ENCODE data around the gene ZNF580.

Gene ZNF580

DNA sequence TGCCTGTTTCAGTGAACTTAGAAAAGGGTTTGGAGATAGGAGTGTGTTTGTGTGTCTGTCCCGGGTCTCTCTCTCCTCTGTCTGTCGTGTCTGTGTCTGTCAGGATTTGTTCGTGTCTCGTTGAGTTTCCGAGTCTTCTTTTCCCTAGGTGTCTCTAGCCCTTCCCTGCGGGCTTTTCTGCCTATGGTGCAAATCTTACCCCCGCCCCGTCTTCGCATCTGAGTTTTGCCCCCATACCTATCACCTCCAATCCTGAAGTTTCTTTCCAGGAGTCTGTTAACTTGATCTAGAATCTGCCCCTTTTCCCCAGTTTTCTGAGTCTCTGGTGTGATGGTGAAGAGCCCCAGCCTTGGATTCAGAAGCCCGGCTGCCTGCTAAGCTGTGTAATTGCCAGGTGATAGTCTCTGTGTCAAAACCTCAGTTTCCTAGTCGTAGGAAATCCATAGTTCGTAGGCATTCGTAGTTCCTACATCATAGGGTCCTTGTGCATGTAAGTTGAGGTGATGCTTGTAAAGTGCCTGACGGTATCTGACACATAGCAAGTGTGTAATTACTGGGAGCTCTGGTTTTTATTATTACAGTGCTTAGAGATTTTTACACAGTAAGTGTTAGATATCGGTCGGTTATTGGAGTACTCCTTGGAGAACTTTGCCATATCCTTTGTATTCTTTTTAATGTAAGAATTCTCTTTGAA lies 35.0 kb downstream of the ZNF580 start:
- Histone ChIP-seq H3K9me3 (ENCODE audit: insufficient read depth, low read depth, low read length) (no peaks in the 10 kb centered on the region), H3K79me2 (ENCODE audit: insufficient read depth, low read length) (peaks cover 74% of the 10 kb centered on the region), H3K4me1 (ENCODE audit: insufficient read depth, low read length, poor library complexity, severe bottlenecking) (peaks cover 4% of the 10 kb centered on the region), H2AFZ (ENCODE audit: low read length) (no peak overlapping the region), H4K20me1 (ENCODE audit: insufficient read depth, low read length, poor library complexity, severe bottlenecking) (peaks cover 71% of the 10 kb centered on the region), H3K4me3 (ENCODE audit: low read length, poor library complexity, severe bottlenecking) (peak overlapping the region; percentile 76), H3K4me2 (ENCODE audit: low read depth, low read length, poor library complexity, severe bottlenecking) (peak overlapping the region; percentile 74), H3K36me3 (ENCODE audit: insufficient read depth, low read length) (peaks cover 86% of the 10 kb centered on the region), H3K9me2 (replicated peaks; ENCODE audit: low read depth, low read length) (no peaks in the 10 kb centered on the region), H3K9ac (ENCODE audit: low read depth, low read length, poor library complexity, severe bottlenecking) (peak overlapping the region; percentile 80), H3K27me3 (ENCODE audit: insufficient read depth, low read length, poor library complexity, severe bottlenecking) (no peaks in the 10 kb centered on the region), H3F3A (ENCODE audit: low read depth) (peaks cover 5% of the 10 kb centered on the region; the same call in 1 of the 2 replicates)
- no peak for TF ChIP-seq EZH2phosphoT487 (IDR thresholded peaks at IDR 0.05; ENCODE audit: borderline replicate concordance)
- TF ChIP-seq, protein P1, sequence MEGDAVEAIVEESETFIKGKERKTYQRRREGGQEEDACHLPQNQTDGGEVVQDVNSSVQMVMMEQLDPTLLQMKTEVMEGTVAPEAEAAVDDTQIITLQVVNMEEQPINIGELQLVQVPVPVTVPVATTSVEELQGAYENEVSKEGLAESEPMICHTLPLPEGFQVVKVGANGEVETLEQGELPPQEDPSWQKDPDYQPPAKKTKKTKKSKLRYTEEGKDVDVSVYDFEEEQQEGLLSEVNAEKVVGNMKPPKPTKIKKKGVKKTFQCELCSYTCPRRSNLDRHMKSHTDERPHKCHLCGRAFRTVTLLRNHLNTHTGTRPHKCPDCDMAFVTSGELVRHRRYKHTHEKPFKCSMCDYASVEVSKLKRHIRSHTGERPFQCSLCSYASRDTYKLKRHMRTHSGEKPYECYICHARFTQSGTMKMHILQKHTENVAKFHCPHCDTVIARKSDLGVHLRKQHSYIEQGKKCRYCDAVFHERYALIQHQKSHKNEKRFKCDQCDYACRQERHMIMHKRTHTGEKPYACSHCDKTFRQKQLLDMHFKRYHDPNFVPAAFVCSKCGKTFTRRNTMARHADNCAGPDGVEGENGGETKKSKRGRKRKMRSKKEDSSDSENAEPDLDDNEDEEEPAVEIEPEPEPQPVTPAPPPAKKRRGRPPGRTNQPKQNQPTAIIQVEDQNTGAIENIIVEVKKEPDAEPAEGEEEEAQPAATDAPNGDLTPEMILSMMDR (conservative IDR thresholded peaks at IDR 0.05; ENCODE audit: low read length) = no peak

DNA sequence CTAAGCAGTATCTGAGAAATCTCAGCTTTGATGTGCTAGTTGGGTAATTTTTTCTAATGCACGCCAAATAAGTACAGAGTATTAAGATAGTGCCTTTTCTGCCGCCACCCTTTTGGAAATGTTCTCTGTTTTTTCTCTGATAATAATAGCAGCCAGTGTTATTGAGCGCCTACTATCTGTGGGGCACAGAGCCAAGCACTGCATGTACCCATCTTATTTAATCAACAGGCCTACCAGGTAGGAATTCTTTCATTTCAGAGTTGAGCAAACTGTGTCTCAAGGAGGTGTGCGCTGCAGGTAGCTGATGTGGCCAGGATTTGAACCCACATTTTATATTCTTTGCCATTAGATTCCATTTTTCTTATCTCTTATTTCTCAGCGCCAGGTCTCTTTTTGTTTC lies 35.6 kb downstream of the ZNF580 start:
- H3K9me3 ChIP-seq (ENCODE audit: insufficient read depth, low read depth, low read length) = no peaks in the 10 kb centered on the region
- no peaks in the 10 kb centered on the region for H3K9me2 ChIP-seq (replicated peaks; ENCODE audit: low read depth, low read length)
- peak overlapping the region; percentile 76 for H3K4me3 ChIP-seq (ENCODE audit: low read length, poor library complexity, severe bottlenecking)
- peaks cover 5% of the 10 kb centered on the region; the same call in 1 of the 2 replicates for H3F3A ChIP-seq (ENCODE audit: low read depth)
- peaks cover 66% of the 10 kb centered on the region for H4K20me1 ChIP-seq (ENCODE audit: insufficient read depth, low read length, poor library complexity, severe bottlenecking)
- H3K9ac ChIP-seq (ENCODE audit: low read depth, low read length, poor library complexity, severe bottlenecking) = peak overlapping the region; percentile 80
- TF ChIP-seq EZH2phosphoT487 (IDR thresholded peaks at IDR 0.05; ENCODE audit: borderline replicate concordance) = no peak
- TF ChIP-seq, protein P1 (conservative IDR thresholded peaks at IDR 0.05; ENCODE audit: low read length) = no peak
- H3K36me3 ChIP-seq (ENCODE audit: insufficient read depth, low read length) = peaks cover 86% of the 10 kb centered on the region
- H3K79me2 ChIP-seq (ENCODE audit: insufficient read depth, low read length) = peaks cover 68% of the 10 kb centered on the region
- peak overlapping the region; percentile 74 for H3K4me2 ChIP-seq (ENCODE audit: low read depth, low read length, poor library complexity, severe bottlenecking)
- H2AFZ ChIP-seq (ENCODE audit: low read length) = no peak overlapping the region
- peaks cover 4% of the 10 kb centered on the region for H3K4me1 ChIP-seq (ENCODE audit: insufficient read depth, low read length, poor library complexity, severe bottlenecking)
- no peaks in the 10 kb centered on the region for H3K27me3 ChIP-seq (ENCODE audit: insufficient read depth, low read length, poor library complexity, severe bottlenecking)

DNA sequence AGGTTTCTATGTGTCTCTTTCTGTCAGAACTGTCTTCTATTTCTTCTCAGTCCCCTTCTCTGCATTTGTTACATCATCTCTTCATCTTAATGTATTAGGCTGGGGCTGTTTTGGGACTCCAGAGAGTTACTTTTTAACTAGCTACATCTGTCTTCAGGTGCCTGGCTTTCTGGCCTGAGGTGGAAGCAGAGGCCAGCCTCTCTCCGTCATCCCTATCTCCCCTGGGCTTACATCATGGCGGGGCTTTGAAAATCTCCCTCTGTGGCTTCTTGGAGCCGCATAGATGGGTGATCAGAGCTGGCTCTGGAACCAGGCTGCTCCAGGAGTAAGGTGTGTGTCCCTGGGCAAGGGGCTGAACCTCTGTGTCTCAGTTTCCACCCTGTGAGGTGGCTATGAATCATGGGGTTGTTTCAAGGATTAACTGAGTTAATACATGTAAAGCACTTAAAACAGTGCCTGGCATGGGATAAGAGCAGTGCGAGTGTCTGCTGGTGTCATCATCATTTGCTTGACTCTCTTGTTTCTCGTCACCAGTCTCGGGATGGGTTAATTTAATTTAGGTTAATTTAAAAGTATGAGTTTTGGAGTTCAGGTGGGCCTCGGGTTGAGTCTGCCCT lies 36.2 kb downstream of the ZNF580 start:
- Histone ChIP-seq H3K4me2 (ENCODE audit: low read depth, low read length, poor library complexity, severe bottlenecking) (peak overlapping the region; percentile 74), H4K20me1 (ENCODE audit: insufficient read depth, low read length, poor library complexity, severe bottlenecking) (peaks cover 60% of the 10 kb centered on the region), H3K9me2 (replicated peaks; ENCODE audit: low read depth, low read length) (no peaks in the 10 kb centered on the region), H3F3A (ENCODE audit: low read depth) (peaks cover 5% of the 10 kb centered on the region; the same call in 1 of the 2 replicates), H3K79me2 (ENCODE audit: insufficient read depth, low read length) (peaks cover 62% of the 10 kb centered on the region), H3K4me3 (ENCODE audit: low read length, poor library complexity, severe bottlenecking) (peak overlapping the region; percentile 12), H2AFZ (ENCODE audit: low read length) (no peak overlapping the region), H3K9me3 (ENCODE audit: insufficient read depth, low read depth, low read length) (no peaks in the 10 kb centered on the region), H3K36me3 (ENCODE audit: insufficient read depth, low read length) (peaks cover 87% of the 10 kb centered on the region), H3K9ac (ENCODE audit: low read depth, low read length, poor library complexity, severe bottlenecking) (peak overlapping the region; percentile 80), H3K4me1 (ENCODE audit: insufficient read depth, low read length, poor library complexity, severe bottlenecking) (peaks cover 4% of the 10 kb centered on the region), H3K27me3 (ENCODE audit: insufficient read depth, low read length, poor library complexity, severe bottlenecking) (no peaks in the 10 kb centered on the region)
- TF ChIP-seq, protein P1 (conservative IDR thresholded peaks at IDR 0.05; ENCODE audit: low read length) = no peak
- TF ChIP-seq EZH2phosphoT487 (IDR thresholded peaks at IDR 0.05; ENCODE audit: borderline replicate concordance) = no peak

Data from Loucy (cell line).